GM23338 (cell line): ENCODE measurements around the gene DEPDC5. TPM values are rescaled to one million over a fixed set of nuclear protein-coding genes. Genes with fewer than 3 reads are reported as not detected.

Source experiments
- ATAC-seq: fragments of 200-7000 bp; cut with Tn5 transposase; 3 replicates; pipeline ENCODE4 v1.9.1; 2020
- DNase-seq: peaks from one replicate; pipeline ENCODE4 v3.0.0-alpha.2; 2015; ENCODE audit warnings: low spot score
- H2AFZ ChIP-seq: fragments of 200-600 bp; sonication (generic); 2 replicates; pipeline ENCODE4 v1.8.0; 2016; ENCODE audit warnings: antibody characterized with exemption, mild to moderate bottlenecking, moderate library complexity
- H3F3A ChIP-seq: fragments of 200-600 bp; sonication (generic); replicated peaks from 2 replicates; pipeline ENCODE4 v1.8.0; 2017; ENCODE audit warnings: antibody characterized with exemption, mixed run types, low read depth
- H3K27ac ChIP-seq: fragments of 200-600 bp; sonication (generic); 2 replicates; pipeline ENCODE4 v1.6.1; 2016; ENCODE audit warnings: low read depth
- H3K27me3 ChIP-seq: fragments of 200-600 bp; sonication (generic); 2 replicates; pipeline ENCODE4 v1.8.0; 2016; ENCODE audit warnings: mild to moderate bottlenecking, mixed run types, moderate library complexity; ENCODE audit not compliant: insufficient read depth
- H3K36me3 ChIP-seq: fragments of 200-600 bp; sonication (generic); 2 replicates; pipeline ENCODE4 v1.8.0; 2016; ENCODE audit warnings: mild to moderate bottlenecking; ENCODE audit not compliant: insufficient read depth
- H3K4me1 ChIP-seq: fragments of 200-600 bp; sonication (generic); 2 replicates; pipeline ENCODE4 v1.8.0; 2016; ENCODE audit warnings: mild to moderate bottlenecking, moderate library complexity; ENCODE audit not compliant: insufficient read depth
- H3K4me2 ChIP-seq: fragments of 200-600 bp; sonication (generic); 2 replicates; pipeline ENCODE4 v1.7.1; 2017; ENCODE audit warnings: mixed run types
- H3K4me3 ChIP-seq: fragments of 200-600 bp; sonication (generic); 2 replicates; pipeline ENCODE4 v1.6.1; 2016; ENCODE audit warnings: mixed run types
- H3K79me2 ChIP-seq: fragments of 200-600 bp; sonication (generic); replicated peaks from 2 replicates; pipeline ENCODE4 v1.8.0; 2017; ENCODE audit warnings: mild to moderate bottlenecking; ENCODE audit not compliant: insufficient read depth
- H3K9me2 ChIP-seq: fragments of 200-600 bp; sonication (generic); 2 replicates; pipeline ENCODE4 v1.8.0; 2017; ENCODE audit not compliant: insufficient read depth
- H4K20me1 ChIP-seq: fragments of 200-600 bp; sonication (generic); replicated peaks from 2 replicates; pipeline ENCODE4 v1.8.0; 2017; ENCODE audit warnings: mild to moderate bottlenecking; ENCODE audit not compliant: insufficient read depth
- H3K27ac Mint-ChIP-seq: 2 replicates; pipeline ENCODE4 v1.8.0; 2020; ENCODE audit warnings: inconsistent platforms, mild to moderate bottlenecking, moderate library complexity, mixed read lengths
- H3K27me3 Mint-ChIP-seq: 3 replicates; pipeline ENCODE4 v1.8.0; 2022; ENCODE audit warnings: low read depth, mild to moderate bottlenecking, moderate library complexity, mixed read lengths, inconsistent platforms; ENCODE audit not compliant: insufficient read depth, poor library complexity
- H3K36me3 Mint-ChIP-seq: 3 replicates; pipeline ENCODE4 v1.8.0; 2021; ENCODE audit warnings: low read depth, mild to moderate bottlenecking, inconsistent platforms, moderate library complexity, mixed read lengths
- H3K4me1 Mint-ChIP-seq: 3 replicates; pipeline ENCODE4 v1.8.0; 2020; ENCODE audit warnings: mild to moderate bottlenecking, inconsistent platforms, mixed read lengths
- H3K4me3 Mint-ChIP-seq: 3 replicates; pipeline ENCODE4 v1.8.0; 2021; ENCODE audit warnings: moderate library complexity, mild to moderate bottlenecking, inconsistent platforms, mixed read lengths
- H3K9me3 Mint-ChIP-seq: 3 replicates; pipeline ENCODE4 v1.8.0; 2020; ENCODE audit warnings: moderate library complexity, mild to moderate bottlenecking, inconsistent platforms, mixed read lengths
- CREB1 ChIP-seq: fragments of 250-450 bp; sonication (Bioruptor Pico); IDR thresholded peaks from 2 replicates; pipeline ENCODE4 v1.5.0; 2020; ENCODE audit warnings: low read depth, mild to moderate bottlenecking, moderate library complexity
- CTCF ChIP-seq, 2 experiments: fragments of 200-600 bp in 1 of 2; sonication (generic) in 1 of 2; conservative IDR thresholded peaks; 2 replicates each; pipeline versions ENCODE4 v1.5.1 to v1.6.1; 2016 to 2017; ENCODE audit warnings: antibody characterized with exemption in 2 of 2, low read depth in 2 of 2, mild to moderate bottlenecking in 2 of 2, moderate library complexity in 1 of 2
- EZH2 ChIP-seq: fragments of 200-600 bp; sonication (generic); IDR thresholded peaks from one replicate; pipeline ENCODE4 v1.8.0; 2017; ENCODE audit warnings: antibody characterized with exemption, mild to moderate bottlenecking, low read depth; ENCODE audit not compliant: unreplicated experiment
- EZH2phosphoT487 ChIP-seq: fragments of 200-600 bp; sonication (generic); IDR thresholded peaks from one replicate; pipeline ENCODE4 v1.8.1; 2018; ENCODE audit warnings: antibody characterized with exemption; ENCODE audit not compliant: unreplicated experiment
- JUNB ChIP-seq: IDR thresholded peaks from one replicate; pipeline ENCODE4 v1.6.1; 2016; ENCODE audit warnings: antibody characterized with exemption; ENCODE audit not compliant: unreplicated experiment
- NANOG ChIP-seq: IDR thresholded peaks from 2 replicates; pipeline ENCODE4 v1.6.1; 2016; ENCODE audit warnings: antibody characterized with exemption, borderline replicate concordance
- POLR2AphosphoS5 ChIP-seq: IDR thresholded peaks from 2 replicates; pipeline ENCODE4 v1.6.1; 2016; ENCODE audit warnings: antibody characterized with exemption, low read depth
- REST ChIP-seq: IDR thresholded peaks from one replicate; pipeline ENCODE4 v1.6.1; 2018; ENCODE audit warnings: antibody characterized with exemption; ENCODE audit not compliant: unreplicated experiment
- STAT1 ChIP-seq: IDR thresholded peaks from one replicate; pipeline ENCODE4 v1.6.1; 2016; ENCODE audit warnings: antibody characterized with exemption; ENCODE audit not compliant: unreplicated experiment
- ZNF114 ChIP-seq: fragments of 250-450 bp; sonication (Bioruptor Pico); IDR thresholded peaks from 2 replicates; pipeline ENCODE4 v1.5.0; 2020; ENCODE audit warnings: mild to moderate bottlenecking, moderate library complexity
- ZNF331 ChIP-seq: fragments of 250-450 bp; sonication (Bioruptor Pico); IDR thresholded peaks from 2 replicates; pipeline ENCODE4 v1.5.0; 2020; ENCODE audit warnings: low read depth, mild to moderate bottlenecking, moderate library complexity
- polyA plus RNA-seq: library from polyadenylated mRNA; unstranded; fragments of >200 nt; fragmentation: Nextera tagmentation; extraction: Ambion mirVana; gene quantifications from 2 replicates; pipeline ENCODE4 v1.2.1, GENCODE V29; 2016
- total RNA-seq: library from RNA; depleted of rRNA; stranded (reverse); fragments of >200 nt; shearing (Covaris generic); gene quantifications from 2 replicates; pipeline ENCODE4 v1.2.3, GENCODE V29; 2014
- TF ChIP-seq, protein P1 (sequence below): IDR thresholded peaks from 2 replicates; pipeline ENCODE4 v1.6.1; 2016; ENCODE audit warnings: antibody characterized with exemption
- TF ChIP-seq, protein P2 (sequence below): fragments of 250-450 bp; sonication (Bioruptor Pico); IDR thresholded peaks from 2 replicates; pipeline ENCODE4 v1.5.0; 2020; ENCODE audit warnings: mild to moderate bottlenecking, moderate library complexity

DEPDC5 gene
- total and polyA plus RNA-seq, 2 experiments from 2014 or later = 18.7 to 19.7 TPM

- TF ChIP-seq NANOG (no peak), STAT1 (no peak), ZNF114 (CRISPR knock-in tag) (no peak), REST (no peak), EZH2 (no peak), POLR2AphosphoS5 (no peak), ZNF331 (no peak), CTCF (conservative IDR thresholded peaks at IDR 0.05; ENCODE audit: low read depth in 2 of 2) (no peak), CREB1 (CRISPR knock-in tag) (no peak), EZH2phosphoT487 (no peak)
- TF ChIP-seq, protein P1, sequence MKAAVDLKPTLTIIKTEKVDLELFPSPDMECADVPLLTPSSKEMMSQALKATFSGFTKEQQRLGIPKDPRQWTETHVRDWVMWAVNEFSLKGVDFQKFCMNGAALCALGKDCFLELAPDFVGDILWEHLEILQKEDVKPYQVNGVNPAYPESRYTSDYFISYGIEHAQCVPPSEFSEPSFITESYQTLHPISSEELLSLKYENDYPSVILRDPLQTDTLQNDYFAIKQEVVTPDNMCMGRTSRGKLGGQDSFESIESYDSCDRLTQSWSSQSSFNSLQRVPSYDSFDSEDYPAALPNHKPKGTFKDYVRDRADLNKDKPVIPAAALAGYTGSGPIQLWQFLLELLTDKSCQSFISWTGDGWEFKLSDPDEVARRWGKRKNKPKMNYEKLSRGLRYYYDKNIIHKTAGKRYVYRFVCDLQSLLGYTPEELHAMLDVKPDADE = no peak
These were observed 171.2 kb downstream of the DEPDC5 start (continued) for GRCh38 chr22:31925056-31925455.

- Histone ChIP-seq H3K4me2 (no peak overlapping the region), H3K4me3 (no peak overlapping the region), H3K79me2 (no peaks in the 10 kb centered on the region), H2AFZ (0 out of 2 replicates have a peak overlapping the region, but pooled peaks have one; percentile 23), H3K9me2 (0 out of 2 replicates have a peak, but pooled peaks cover 5% of the 10 kb centered on the region), H3K27ac (no peak overlapping the region), H4K20me1 (no peaks in the 10 kb centered on the region), H3F3A (no peaks in the 10 kb centered on the region), H3K4me1 (peaks cover 4% of the 10 kb centered on the region), H3K36me3 (no peaks in the 10 kb centered on the region), H3K27me3 (no peaks in the 10 kb centered on the region)
- Mint-ChIP-seq H3K9me3 (no peaks in the 10 kb centered on the region), H3K27ac (no peak overlapping the region), H3K4me1 (no peaks in the 10 kb centered on the region), H3K36me3 (no peaks in the 10 kb centered on the region), H3K27me3 (peaks cover 3% of the 10 kb centered on the region), H3K4me3 (no peak overlapping the region)
- DNase-seq (no peak), ATAC-seq (no peak)
- TF ChIP-seq EZH2phosphoT487 (no peak), JUNB (no peak), ZNF331 (no peak), STAT1 (no peak), ZNF114 (CRISPR knock-in tag) (no peak)
- TF ChIP-seq, protein P2, sequence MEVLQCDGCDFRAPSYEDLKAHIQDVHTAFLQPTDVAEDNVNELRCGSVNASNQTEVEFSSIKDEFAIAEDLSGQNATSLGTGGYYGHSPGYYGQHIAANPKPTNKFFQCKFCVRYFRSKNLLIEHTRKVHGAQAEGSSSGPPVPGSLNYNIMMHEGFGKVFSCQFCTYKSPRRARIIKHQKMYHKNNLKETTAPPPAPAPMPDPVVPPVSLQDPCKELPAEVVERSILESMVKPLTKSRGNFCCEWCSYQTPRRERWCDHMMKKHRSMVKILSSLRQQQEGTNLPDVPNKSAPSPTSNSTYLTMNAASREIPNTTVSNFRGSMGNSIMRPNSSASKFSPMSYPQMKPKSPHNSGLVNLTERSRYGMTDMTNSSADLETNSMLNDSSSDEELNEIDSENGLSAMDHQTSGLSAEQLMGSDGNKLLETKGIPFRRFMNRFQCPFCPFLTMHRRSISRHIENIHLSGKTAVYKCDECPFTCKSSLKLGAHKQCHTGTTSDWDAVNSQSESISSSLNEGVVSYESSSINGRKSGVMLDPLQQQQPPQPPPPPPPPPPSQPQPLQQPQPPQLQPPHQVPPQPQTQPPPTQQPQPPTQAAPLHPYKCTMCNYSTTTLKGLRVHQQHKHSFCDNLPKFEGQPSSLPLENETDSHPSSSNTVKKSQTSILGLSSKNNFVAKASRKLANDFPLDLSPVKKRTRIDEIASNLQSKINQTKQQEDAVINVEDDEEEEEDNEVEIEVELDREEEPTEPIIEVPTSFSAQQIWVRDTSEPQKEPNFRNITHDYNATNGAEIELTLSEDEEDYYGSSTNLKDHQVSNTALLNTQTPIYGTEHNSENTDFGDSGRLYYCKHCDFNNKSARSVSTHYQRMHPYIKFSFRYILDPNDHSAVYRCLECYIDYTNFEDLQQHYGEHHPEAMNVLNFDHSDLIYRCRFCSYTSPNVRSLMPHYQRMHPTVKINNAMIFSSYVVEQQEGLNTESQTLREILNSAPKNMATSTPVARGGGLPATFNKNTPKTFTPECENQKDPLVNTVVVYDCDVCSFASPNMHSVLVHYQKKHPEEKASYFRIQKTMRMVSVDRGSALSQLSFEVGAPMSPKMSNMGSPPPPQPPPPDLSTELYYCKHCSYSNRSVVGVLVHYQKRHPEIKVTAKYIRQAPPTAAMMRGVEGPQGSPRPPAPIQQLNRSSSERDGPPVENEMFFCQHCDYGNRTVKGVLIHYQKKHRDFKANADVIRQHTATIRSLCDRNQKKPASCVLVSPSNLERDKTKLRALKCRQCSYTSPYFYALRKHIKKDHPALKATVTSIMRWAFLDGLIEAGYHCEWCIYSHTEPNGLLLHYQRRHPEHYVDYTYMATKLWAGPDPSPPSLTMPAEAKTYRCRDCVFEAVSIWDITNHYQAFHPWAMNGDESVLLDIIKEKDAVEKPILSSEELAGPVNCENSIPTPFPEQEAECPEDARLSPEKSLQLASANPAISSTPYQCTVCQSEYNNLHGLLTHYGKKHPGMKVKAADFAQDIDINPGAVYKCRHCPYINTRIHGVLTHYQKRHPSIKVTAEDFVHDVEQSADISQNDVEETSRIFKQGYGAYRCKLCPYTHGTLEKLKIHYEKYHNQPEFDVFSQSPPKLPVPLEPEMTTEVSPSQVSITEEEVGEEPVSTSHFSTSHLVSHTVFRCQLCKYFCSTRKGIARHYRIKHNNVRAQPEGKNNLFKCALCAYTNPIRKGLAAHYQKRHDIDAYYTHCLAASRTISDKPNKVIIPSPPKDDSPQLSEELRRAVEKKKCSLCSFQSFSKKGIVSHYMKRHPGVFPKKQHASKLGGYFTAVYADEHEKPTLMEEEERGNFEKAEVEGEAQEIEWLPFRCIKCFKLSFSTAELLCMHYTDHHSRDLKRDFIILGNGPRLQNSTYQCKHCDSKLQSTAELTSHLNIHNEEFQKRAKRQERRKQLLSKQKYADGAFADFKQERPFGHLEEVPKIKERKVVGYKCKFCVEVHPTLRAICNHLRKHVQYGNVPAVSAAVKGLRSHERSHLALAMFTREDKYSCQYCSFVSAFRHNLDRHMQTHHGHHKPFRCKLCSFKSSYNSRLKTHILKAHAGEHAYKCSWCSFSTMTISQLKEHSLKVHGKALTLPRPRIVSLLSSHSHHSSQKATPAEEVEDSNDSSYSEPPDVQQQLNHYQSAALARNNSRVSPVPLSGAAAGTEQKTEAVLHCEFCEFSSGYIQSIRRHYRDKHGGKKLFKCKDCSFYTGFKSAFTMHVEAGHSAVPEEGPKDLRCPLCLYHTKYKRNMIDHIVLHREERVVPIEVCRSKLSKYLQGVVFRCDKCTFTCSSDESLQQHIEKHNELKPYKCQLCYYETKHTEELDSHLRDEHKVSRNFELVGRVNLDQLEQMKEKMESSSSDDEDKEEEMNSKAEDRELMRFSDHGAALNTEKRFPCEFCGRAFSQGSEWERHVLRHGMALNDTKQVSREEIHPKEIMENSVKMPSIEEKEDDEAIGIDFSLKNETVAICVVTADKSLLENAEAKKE (CRISPR knock-in tag) = no peak
These were observed 172.2 kb downstream of the DEPDC5 start for GRCh38 chr22:31926024-31926423.
